Measurements from ENCODE around the gene SCML2.

The SCML2 gene

GRCh38 chrX:18227458-18227857, 127.0 kb downstream of the SCML2 start:
- no peak for TF ChIP-seq CTCF (IDR thresholded peaks at IDR 0.05; ENCODE audit: extremely low read depth, insufficient read depth, missing control alignments)
- no peak for DNase-seq (ENCODE audit: low spot score)
- in situ Hi-C loops (cut with MboI; ENCODE audit: low pct_unique_long_range_greater_than_20kb, low sequenced_read_pairs, unreplicated experiment): no loop called here

GRCh38 chrX:18220786-18221185, 133.7 kb downstream of the SCML2 start, which contains the start of gene BEND2:
TSS of gene BEND2 (minus strand) at chrX:18220886. CDS start at chrX:18220750, 136 bp downstream.
- no peak for TF ChIP-seq CTCF (IDR thresholded peaks at IDR 0.05; ENCODE audit: extremely low read depth, insufficient read depth, missing control alignments)
- in situ Hi-C loops (cut with MboI; ENCODE audit: low pct_unique_long_range_greater_than_20kb, low sequenced_read_pairs, unreplicated experiment): no loop called here
- no peak for DNase-seq (ENCODE audit: low spot score)

GRCh38 chrX:18210470-18210869, 144.0 kb downstream of the SCML2 start:
- in situ Hi-C loops (cut with MboI; ENCODE audit: low pct_unique_long_range_greater_than_20kb, low sequenced_read_pairs, unreplicated experiment): no loop called here
- TF ChIP-seq CTCF (IDR thresholded peaks at IDR 0.05; ENCODE audit: extremely low read depth, insufficient read depth, missing control alignments): no peak
- no peak for DNase-seq (ENCODE audit: low spot score)

GRCh38 chrX:18206657-18207056, 147.8 kb downstream of the SCML2 start:
- in situ Hi-C loops (cut with MboI; ENCODE audit: low pct_unique_long_range_greater_than_20kb, low sequenced_read_pairs, unreplicated experiment): no loop called here
- TF ChIP-seq CTCF (IDR thresholded peaks at IDR 0.05; ENCODE audit: extremely low read depth, insufficient read depth, missing control alignments): no peak
- no peak for DNase-seq (ENCODE audit: low spot score)

- TF ChIP-seq CTCF (IDR thresholded peaks at IDR 0.05; ENCODE audit: extremely low read depth, insufficient read depth, missing control alignments): no peak
- DNase-seq (ENCODE audit: low spot score): no peak
- in situ Hi-C loops (cut with MboI; ENCODE audit: low pct_unique_long_range_greater_than_20kb, low sequenced_read_pairs, unreplicated experiment): no loop called here
Observed at GRCh38 chrX:18203631-18204030, 150.9 kb downstream of the SCML2 start.

GRCh38 chrX:18194688-18195087, 159.8 kb downstream of the SCML2 start:
- DNase-seq (ENCODE audit: low spot score): no peak
- no peak for TF ChIP-seq CTCF (IDR thresholded peaks at IDR 0.05; ENCODE audit: extremely low read depth, insufficient read depth, missing control alignments)
- in situ Hi-C loops (cut with MboI; ENCODE audit: low pct_unique_long_range_greater_than_20kb, low sequenced_read_pairs, unreplicated experiment): no loop called here
